HepG2 (cell line): ENCODE results near the gene AIF1. TPM values are rescaled to one million over a fixed set of nuclear protein-coding genes. Genes with fewer than 3 reads are reported as not detected.

Experiments
- AGO2 ChIP-seq: fragments of 200-400 bp; formaldehyde crosslinking; optimal IDR thresholded peaks from 2 replicates; pipeline ENCODE3; 2017; ENCODE audit warnings: mild to moderate bottlenecking, low read depth, low read length, moderate library complexity
- GFI1 ChIP-seq: sonication (generic); formaldehyde crosslinking; IDR thresholded peaks from 2 replicates; pipeline ENCODE4 v1.5.0; 2020; ENCODE audit warnings: missing genetic modification reagents, mild to moderate bottlenecking, borderline replicate concordance
- KDM1A ChIP-seq: IDR thresholded peaks from 2 replicates; pipeline ENCODE4 v1.6.1; 2016; ENCODE audit warnings: missing compliant biosample characterization
- NR1H2 ChIP-seq: sonication (generic); formaldehyde crosslinking; IDR thresholded peaks from 2 replicates; pipeline ENCODE4 v1.8.1; 2022; ENCODE audit warnings: low read depth, missing genetic modification reagents, borderline replicate concordance
- ZFP36L1 ChIP-seq: sonication (generic); formaldehyde crosslinking; IDR thresholded peaks from 2 replicates; pipeline ENCODE4 v1.8.0; 2022; ENCODE audit warnings: mild to moderate bottlenecking, missing genetic modification reagents, moderate library complexity
- ZNF143 ChIP-seq: sonication (generic); formaldehyde crosslinking; IDR thresholded peaks from 2 replicates; pipeline ENCODE4 v1.4.0; 2020; ENCODE audit warnings: missing genetic modification reagents
- ZNF552 ChIP-seq: sonication (generic); formaldehyde crosslinking; IDR thresholded peaks from 2 replicates; pipeline ENCODE4 v1.9.0; 2022; ENCODE audit warnings: missing genetic modification reagents, mild to moderate bottlenecking, borderline replicate concordance
- ZNF572 ChIP-seq: sonication (generic); formaldehyde crosslinking; IDR thresholded peaks from 2 replicates; pipeline ENCODE4 v1.5.1; 2020; ENCODE audit warnings: mild to moderate bottlenecking, missing genetic modification reagents
- ZNF7 ChIP-seq: IDR thresholded peaks from 2 replicates; pipeline ENCODE4 v1.6.1; 2016; ENCODE audit warnings: missing biosample characterization, missing genetic modification reagents
- polyA plus RNA-seq, 8 experiments: library from polyadenylated mRNA; depleted of rRNA in 3 of 8; stranded (reverse) in 7 of 8; unstranded in 1 of 8; fragments of >200 nt; fragmentation: Illumina TruSeq in 4 of 8; extraction: Trizol in 4 of 8; gene quantifications; 2 replicates each; pipeline versions ENCODE4 v1.2.1 to v1.2.3, GENCODE V29; 2011 to 2016; ENCODE audit warnings: low read depth in 4 of 8, missing spikeins in 1 of 8, mixed read lengths in 1 of 8; ENCODE audit not compliant: insufficient read depth in 1 of 8
- total RNA-seq, 5 experiments: library from RNA; depleted of rRNA; stranded (reverse); fragments of >200 nt; fragmentation: Illumina TruSeq; extraction: Trizol; gene quantifications; 2 replicates each; pipeline ENCODE4 v1.2.3, GENCODE V29; 2016; ENCODE audit warnings: low read depth in 1 of 5
- TF ChIP-seq, protein P1 (sequence below): sonication (generic); formaldehyde crosslinking; IDR thresholded peaks from 2 replicates; pipeline ENCODE4 v1.5.0; 2020; ENCODE audit warnings: mild to moderate bottlenecking, missing genetic modification reagents, borderline replicate concordance
- TF ChIP-seq, protein P2 (sequence below): sonication (generic); formaldehyde crosslinking; IDR thresholded peaks from 2 replicates; pipeline ENCODE4 v1.4.0; 2020; ENCODE audit warnings: missing genetic modification reagents, borderline replicate concordance
- TF ChIP-seq, protein P3 (sequence below): sonication (generic); formaldehyde crosslinking; IDR thresholded peaks from 2 replicates; pipeline ENCODE4 v1.5.1; 2020; ENCODE audit warnings: missing genetic modification reagents, mild to moderate bottlenecking, borderline replicate concordance
- TF ChIP-seq, protein P4 (sequence below): sonication (generic); formaldehyde crosslinking; IDR thresholded peaks from 2 replicates; pipeline ENCODE4 v1.5.1; 2020; ENCODE audit warnings: mild to moderate bottlenecking, missing genetic modification reagents, moderate library complexity

The AIF1 gene
- total and polyA plus RNA-seq, 2 of the 13 experiments (the other 11 are each of a cell fraction or from before 2014, with no cell fraction given) = 1.5 TPM; not detected in 1

DNA sequence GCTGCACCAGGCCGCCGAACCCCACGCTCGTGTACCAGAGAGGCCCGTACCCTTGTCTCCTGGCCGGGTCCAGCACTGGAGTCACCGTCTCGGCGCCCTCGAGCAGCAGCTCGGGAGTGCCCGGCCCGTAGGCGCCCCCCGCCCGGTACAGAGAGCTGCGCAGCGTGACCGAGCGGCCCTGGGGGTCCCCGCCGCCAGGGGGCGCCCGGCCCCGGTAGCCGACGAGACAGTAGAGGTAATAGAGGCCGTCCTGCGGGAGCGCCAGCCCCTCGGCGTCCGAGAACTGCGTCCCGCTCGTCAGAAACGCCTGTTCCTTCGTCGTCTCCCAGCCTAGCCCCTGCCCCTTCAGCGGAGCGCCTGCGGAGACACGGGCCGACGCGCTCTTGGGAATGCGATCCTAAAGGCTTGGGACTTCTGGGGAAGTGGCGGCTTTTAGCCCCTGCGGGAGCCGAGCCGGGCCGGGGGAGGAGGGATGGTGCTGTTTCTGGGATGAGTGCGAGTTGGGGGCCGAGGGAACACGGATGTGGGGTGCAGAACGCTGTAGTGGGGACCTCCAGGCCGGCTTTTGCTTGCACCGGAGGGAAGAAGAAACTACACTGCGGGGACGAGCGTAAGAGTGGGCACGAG lies 34.1 kb upstream of the AIF1 start (continued):
- TF ChIP-seq ZNF572 (CRISPR knock-in tag) = no peak
- TF ChIP-seq, protein P1, sequence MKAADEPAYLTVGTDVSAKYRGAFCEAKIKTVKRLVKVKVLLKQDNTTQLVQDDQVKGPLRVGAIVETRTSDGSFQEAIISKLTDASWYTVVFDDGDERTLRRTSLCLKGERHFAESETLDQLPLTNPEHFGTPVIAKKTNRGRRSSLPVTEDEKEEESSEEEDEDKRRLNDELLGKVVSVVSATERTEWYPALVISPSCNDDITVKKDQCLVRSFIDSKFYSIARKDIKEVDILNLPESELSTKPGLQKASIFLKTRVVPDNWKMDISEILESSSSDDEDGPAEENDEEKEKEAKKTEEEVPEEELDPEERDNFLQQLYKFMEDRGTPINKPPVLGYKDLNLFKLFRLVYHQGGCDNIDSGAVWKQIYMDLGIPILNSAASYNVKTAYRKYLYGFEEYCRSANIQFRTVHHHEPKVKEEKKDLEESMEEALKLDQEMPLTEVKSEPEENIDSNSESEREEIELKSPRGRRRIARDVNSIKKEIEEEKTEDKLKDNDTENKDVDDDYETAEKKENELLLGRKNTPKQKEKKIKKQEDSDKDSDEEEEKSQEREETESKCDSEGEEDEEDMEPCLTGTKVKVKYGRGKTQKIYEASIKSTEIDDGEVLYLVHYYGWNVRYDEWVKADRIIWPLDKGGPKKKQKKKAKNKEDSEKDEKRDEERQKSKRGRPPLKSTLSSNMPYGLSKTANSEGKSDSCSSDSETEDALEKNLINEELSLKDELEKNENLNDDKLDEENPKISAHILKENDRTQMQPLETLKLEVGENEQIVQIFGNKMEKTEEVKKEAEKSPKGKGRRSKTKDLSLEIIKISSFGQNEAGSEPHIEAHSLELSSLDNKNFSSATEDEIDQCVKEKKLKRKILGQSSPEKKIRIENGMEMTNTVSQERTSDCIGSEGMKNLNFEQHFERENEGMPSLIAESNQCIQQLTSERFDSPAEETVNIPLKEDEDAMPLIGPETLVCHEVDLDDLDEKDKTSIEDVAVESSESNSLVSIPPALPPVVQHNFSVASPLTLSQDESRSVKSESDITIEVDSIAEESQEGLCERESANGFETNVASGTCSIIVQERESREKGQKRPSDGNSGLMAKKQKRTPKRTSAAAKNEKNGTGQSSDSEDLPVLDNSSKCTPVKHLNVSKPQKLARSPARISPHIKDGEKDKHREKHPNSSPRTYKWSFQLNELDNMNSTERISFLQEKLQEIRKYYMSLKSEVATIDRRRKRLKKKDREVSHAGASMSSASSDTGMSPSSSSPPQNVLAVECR = peak; percentile 84; the same call in 1 of the 2 replicates
- TF ChIP-seq, protein P2, sequence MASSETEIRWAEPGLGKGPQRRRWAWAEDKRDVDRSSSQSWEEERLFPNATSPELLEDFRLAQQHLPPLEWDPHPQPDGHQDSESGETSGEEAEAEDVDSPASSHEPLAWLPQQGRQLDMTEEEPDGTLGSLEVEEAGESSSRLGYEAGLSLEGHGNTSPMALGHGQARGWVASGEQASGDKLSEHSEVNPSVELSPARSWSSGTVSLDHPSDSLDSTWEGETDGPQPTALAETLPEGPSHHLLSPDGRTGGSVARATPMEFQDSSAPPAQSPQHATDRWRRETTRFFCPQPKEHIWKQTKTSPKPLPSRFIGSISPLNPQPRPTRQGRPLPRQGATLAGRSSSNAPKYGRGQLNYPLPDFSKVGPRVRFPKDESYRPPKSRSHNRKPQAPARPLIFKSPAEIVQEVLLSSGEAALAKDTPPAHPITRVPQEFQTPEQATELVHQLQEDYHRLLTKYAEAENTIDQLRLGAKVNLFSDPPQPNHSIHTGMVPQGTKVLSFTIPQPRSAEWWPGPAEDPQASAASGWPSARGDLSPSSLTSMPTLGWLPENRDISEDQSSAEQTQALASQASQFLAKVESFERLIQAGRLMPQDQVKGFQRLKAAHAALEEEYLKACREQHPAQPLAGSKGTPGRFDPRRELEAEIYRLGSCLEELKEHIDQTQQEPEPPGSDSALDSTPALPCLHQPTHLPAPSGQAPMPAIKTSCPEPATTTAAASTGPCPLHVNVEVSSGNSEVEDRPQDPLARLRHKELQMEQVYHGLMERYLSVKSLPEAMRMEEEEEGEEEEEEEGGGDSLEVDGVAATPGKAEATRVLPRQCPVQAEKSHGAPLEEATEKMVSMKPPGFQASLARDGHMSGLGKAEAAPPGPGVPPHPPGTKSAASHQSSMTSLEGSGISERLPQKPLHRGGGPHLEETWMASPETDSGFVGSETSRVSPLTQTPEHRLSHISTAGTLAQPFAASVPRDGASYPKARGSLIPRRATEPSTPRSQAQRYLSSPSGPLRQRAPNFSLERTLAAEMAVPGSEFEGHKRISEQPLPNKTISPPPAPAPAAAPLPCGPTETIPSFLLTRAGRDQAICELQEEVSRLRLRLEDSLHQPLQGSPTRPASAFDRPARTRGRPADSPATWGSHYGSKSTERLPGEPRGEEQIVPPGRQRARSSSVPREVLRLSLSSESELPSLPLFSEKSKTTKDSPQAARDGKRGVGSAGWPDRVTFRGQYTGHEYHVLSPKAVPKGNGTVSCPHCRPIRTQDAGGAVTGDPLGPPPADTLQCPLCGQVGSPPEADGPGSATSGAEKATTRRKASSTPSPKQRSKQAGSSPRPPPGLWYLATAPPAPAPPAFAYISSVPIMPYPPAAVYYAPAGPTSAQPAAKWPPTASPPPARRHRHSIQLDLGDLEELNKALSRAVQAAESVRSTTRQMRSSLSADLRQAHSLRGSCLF (CRISPR knock-in tag) = no peak
- TF ChIP-seq GFI1 (CRISPR knock-in tag) = no peak
- TF ChIP-seq ZNF7 = no peak
- no peak; the same call in 1 of the 2 replicates for TF ChIP-seq ZNF552 (CRISPR knock-in tag)
- TF ChIP-seq, protein P3, sequence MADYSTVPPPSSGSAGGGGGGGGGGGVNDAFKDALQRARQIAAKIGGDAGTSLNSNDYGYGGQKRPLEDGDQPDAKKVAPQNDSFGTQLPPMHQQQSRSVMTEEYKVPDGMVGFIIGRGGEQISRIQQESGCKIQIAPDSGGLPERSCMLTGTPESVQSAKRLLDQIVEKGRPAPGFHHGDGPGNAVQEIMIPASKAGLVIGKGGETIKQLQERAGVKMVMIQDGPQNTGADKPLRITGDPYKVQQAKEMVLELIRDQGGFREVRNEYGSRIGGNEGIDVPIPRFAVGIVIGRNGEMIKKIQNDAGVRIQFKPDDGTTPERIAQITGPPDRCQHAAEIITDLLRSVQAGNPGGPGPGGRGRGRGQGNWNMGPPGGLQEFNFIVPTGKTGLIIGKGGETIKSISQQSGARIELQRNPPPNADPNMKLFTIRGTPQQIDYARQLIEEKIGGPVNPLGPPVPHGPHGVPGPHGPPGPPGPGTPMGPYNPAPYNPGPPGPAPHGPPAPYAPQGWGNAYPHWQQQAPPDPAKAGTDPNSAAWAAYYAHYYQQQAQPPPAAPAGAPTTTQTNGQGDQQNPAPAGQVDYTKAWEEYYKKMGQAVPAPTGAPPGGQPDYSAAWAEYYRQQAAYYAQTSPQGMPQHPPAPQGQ = no peak
- no peak for TF ChIP-seq AGO2
- TF ChIP-seq ZFP36L1 (CRISPR knock-in tag) = 0 out of 2 replicates have a peak, but pooled peaks have one; percentile 38
- TF ChIP-seq, protein P4, sequence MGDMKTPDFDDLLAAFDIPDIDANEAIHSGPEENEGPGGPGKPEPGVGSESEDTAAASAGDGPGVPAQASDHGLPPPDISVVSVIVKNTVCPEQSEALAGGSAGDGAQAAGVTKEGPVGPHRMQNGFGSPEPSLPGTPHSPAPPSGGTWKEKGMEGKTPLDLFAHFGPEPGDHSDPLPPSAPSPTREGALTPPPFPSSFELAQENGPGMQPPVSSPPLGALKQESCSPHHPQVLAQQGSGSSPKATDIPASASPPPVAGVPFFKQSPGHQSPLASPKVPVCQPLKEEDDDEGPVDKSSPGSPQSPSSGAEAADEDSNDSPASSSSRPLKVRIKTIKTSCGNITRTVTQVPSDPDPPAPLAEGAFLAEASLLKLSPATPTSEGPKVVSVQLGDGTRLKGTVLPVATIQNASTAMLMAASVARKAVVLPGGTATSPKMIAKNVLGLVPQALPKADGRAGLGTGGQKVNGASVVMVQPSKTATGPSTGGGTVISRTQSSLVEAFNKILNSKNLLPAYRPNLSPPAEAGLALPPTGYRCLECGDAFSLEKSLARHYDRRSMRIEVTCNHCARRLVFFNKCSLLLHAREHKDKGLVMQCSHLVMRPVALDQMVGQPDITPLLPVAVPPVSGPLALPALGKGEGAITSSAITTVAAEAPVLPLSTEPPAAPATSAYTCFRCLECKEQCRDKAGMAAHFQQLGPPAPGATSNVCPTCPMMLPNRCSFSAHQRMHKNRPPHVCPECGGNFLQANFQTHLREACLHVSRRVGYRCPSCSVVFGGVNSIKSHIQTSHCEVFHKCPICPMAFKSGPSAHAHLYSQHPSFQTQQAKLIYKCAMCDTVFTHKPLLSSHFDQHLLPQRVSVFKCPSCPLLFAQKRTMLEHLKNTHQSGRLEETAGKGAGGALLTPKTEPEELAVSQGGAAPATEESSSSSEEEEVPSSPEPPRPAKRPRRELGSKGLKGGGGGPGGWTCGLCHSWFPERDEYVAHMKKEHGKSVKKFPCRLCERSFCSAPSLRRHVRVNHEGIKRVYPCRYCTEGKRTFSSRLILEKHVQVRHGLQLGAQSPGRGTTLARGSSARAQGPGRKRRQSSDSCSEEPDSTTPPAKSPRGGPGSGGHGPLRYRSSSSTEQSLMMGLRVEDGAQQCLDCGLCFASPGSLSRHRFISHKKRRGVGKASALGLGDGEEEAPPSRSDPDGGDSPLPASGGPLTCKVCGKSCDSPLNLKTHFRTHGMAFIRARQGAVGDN (CRISPR knock-in tag) = peak; percentile 92
- TF ChIP-seq ZNF143 (CRISPR knock-in tag) = 0 out of 2 replicates have a peak, but pooled peaks have one; percentile 18
- no peak for TF ChIP-seq KDM1A
- TF ChIP-seq NR1H2 (CRISPR knock-in tag) = no peak
